GM23338 (cell line): ENCODE measurements around the gene CNST. TPM values are rescaled to one million over a fixed set of nuclear protein-coding genes. Genes with fewer than 3 reads are reported as not detected.

ENCODE experiments used
- ATAC-seq: fragments of 200-7000 bp; cut with Tn5 transposase; 3 replicates; pipeline ENCODE4 v1.9.1; 2020
- DNase-seq: peaks from one replicate; pipeline ENCODE4 v3.0.0-alpha.2; 2015; ENCODE audit warnings: low spot score
- H2AFZ ChIP-seq: fragments of 200-600 bp; sonication (generic); 2 replicates; pipeline ENCODE4 v1.8.0; 2016; ENCODE audit warnings: antibody characterized with exemption, mild to moderate bottlenecking, moderate library complexity
- H3F3A ChIP-seq: fragments of 200-600 bp; sonication (generic); replicated peaks from 2 replicates; pipeline ENCODE4 v1.8.0; 2017; ENCODE audit warnings: antibody characterized with exemption, mixed run types, low read depth
- H3K27ac ChIP-seq: fragments of 200-600 bp; sonication (generic); 2 replicates; pipeline ENCODE4 v1.6.1; 2016; ENCODE audit warnings: low read depth
- H3K27me3 ChIP-seq: fragments of 200-600 bp; sonication (generic); 2 replicates; pipeline ENCODE4 v1.8.0; 2016; ENCODE audit warnings: mild to moderate bottlenecking, mixed run types, moderate library complexity; ENCODE audit not compliant: insufficient read depth
- H3K36me3 ChIP-seq: fragments of 200-600 bp; sonication (generic); 2 replicates; pipeline ENCODE4 v1.8.0; 2016; ENCODE audit warnings: mild to moderate bottlenecking; ENCODE audit not compliant: insufficient read depth
- H3K4me1 ChIP-seq: fragments of 200-600 bp; sonication (generic); 2 replicates; pipeline ENCODE4 v1.8.0; 2016; ENCODE audit warnings: mild to moderate bottlenecking, moderate library complexity; ENCODE audit not compliant: insufficient read depth
- H3K4me2 ChIP-seq: fragments of 200-600 bp; sonication (generic); 2 replicates; pipeline ENCODE4 v1.7.1; 2017; ENCODE audit warnings: mixed run types
- H3K4me3 ChIP-seq: fragments of 200-600 bp; sonication (generic); 2 replicates; pipeline ENCODE4 v1.6.1; 2016; ENCODE audit warnings: mixed run types
- H3K79me2 ChIP-seq: fragments of 200-600 bp; sonication (generic); replicated peaks from 2 replicates; pipeline ENCODE4 v1.8.0; 2017; ENCODE audit warnings: mild to moderate bottlenecking; ENCODE audit not compliant: insufficient read depth
- H3K9me2 ChIP-seq: fragments of 200-600 bp; sonication (generic); 2 replicates; pipeline ENCODE4 v1.8.0; 2017; ENCODE audit not compliant: insufficient read depth
- H4K20me1 ChIP-seq: fragments of 200-600 bp; sonication (generic); replicated peaks from 2 replicates; pipeline ENCODE4 v1.8.0; 2017; ENCODE audit warnings: mild to moderate bottlenecking; ENCODE audit not compliant: insufficient read depth
- H3K27ac Mint-ChIP-seq: 2 replicates; pipeline ENCODE4 v1.8.0; 2020; ENCODE audit warnings: inconsistent platforms, mild to moderate bottlenecking, moderate library complexity, mixed read lengths
- H3K27me3 Mint-ChIP-seq: 3 replicates; pipeline ENCODE4 v1.8.0; 2022; ENCODE audit warnings: low read depth, mild to moderate bottlenecking, moderate library complexity, mixed read lengths, inconsistent platforms; ENCODE audit not compliant: insufficient read depth, poor library complexity
- H3K36me3 Mint-ChIP-seq: 3 replicates; pipeline ENCODE4 v1.8.0; 2021; ENCODE audit warnings: low read depth, mild to moderate bottlenecking, inconsistent platforms, moderate library complexity, mixed read lengths
- H3K4me1 Mint-ChIP-seq: 3 replicates; pipeline ENCODE4 v1.8.0; 2020; ENCODE audit warnings: mild to moderate bottlenecking, inconsistent platforms, mixed read lengths
- H3K4me3 Mint-ChIP-seq: 3 replicates; pipeline ENCODE4 v1.8.0; 2021; ENCODE audit warnings: moderate library complexity, mild to moderate bottlenecking, inconsistent platforms, mixed read lengths
- H3K9me3 Mint-ChIP-seq: 3 replicates; pipeline ENCODE4 v1.8.0; 2020; ENCODE audit warnings: moderate library complexity, mild to moderate bottlenecking, inconsistent platforms, mixed read lengths
- CREB1 ChIP-seq: fragments of 250-450 bp; sonication (Bioruptor Pico); IDR thresholded peaks from 2 replicates; pipeline ENCODE4 v1.5.0; 2020; ENCODE audit warnings: low read depth, mild to moderate bottlenecking, moderate library complexity
- EZH2 ChIP-seq: fragments of 200-600 bp; sonication (generic); IDR thresholded peaks from one replicate; pipeline ENCODE4 v1.8.0; 2017; ENCODE audit warnings: antibody characterized with exemption, mild to moderate bottlenecking, low read depth; ENCODE audit not compliant: unreplicated experiment
- EZH2phosphoT487 ChIP-seq: fragments of 200-600 bp; sonication (generic); IDR thresholded peaks from one replicate; pipeline ENCODE4 v1.8.1; 2018; ENCODE audit warnings: antibody characterized with exemption; ENCODE audit not compliant: unreplicated experiment
- JUNB ChIP-seq: IDR thresholded peaks from one replicate; pipeline ENCODE4 v1.6.1; 2016; ENCODE audit warnings: antibody characterized with exemption; ENCODE audit not compliant: unreplicated experiment
- NANOG ChIP-seq: IDR thresholded peaks from 2 replicates; pipeline ENCODE4 v1.6.1; 2016; ENCODE audit warnings: antibody characterized with exemption, borderline replicate concordance
- POLR2AphosphoS5 ChIP-seq: IDR thresholded peaks from 2 replicates; pipeline ENCODE4 v1.6.1; 2016; ENCODE audit warnings: antibody characterized with exemption, low read depth
- STAT1 ChIP-seq: IDR thresholded peaks from one replicate; pipeline ENCODE4 v1.6.1; 2016; ENCODE audit warnings: antibody characterized with exemption; ENCODE audit not compliant: unreplicated experiment
- ZNF331 ChIP-seq: fragments of 250-450 bp; sonication (Bioruptor Pico); IDR thresholded peaks from 2 replicates; pipeline ENCODE4 v1.5.0; 2020; ENCODE audit warnings: low read depth, mild to moderate bottlenecking, moderate library complexity
- polyA plus RNA-seq: library from polyadenylated mRNA; unstranded; fragments of >200 nt; fragmentation: Nextera tagmentation; extraction: Ambion mirVana; gene quantifications from 2 replicates; pipeline ENCODE4 v1.2.1, GENCODE V29; 2016
- total RNA-seq: library from RNA; depleted of rRNA; stranded (reverse); fragments of >200 nt; shearing (Covaris generic); gene quantifications from 2 replicates; pipeline ENCODE4 v1.2.3, GENCODE V29; 2014
- TF ChIP-seq, protein P1 (sequence below), 2 experiments: fragments of 200-600 bp in 1 of 2; sonication (generic) in 1 of 2; conservative IDR thresholded peaks; 2 replicates each; pipeline versions ENCODE4 v1.5.1 to v1.6.1; 2016 to 2017; ENCODE audit warnings: antibody characterized with exemption in 2 of 2, low read depth in 2 of 2, mild to moderate bottlenecking in 2 of 2, moderate library complexity in 1 of 2
- TF ChIP-seq, protein P2 (sequence below): IDR thresholded peaks from 2 replicates; pipeline ENCODE4 v1.6.1; 2016; ENCODE audit warnings: antibody characterized with exemption
- TF ChIP-seq, protein P3 (sequence below): IDR thresholded peaks from one replicate; pipeline ENCODE4 v1.6.1; 2018; ENCODE audit warnings: antibody characterized with exemption; ENCODE audit not compliant: unreplicated experiment

Gene CNST
- total and polyA plus RNA-seq, 2 experiments from 2014 or later, result 8.1 to 17.6 TPM

DNA sequence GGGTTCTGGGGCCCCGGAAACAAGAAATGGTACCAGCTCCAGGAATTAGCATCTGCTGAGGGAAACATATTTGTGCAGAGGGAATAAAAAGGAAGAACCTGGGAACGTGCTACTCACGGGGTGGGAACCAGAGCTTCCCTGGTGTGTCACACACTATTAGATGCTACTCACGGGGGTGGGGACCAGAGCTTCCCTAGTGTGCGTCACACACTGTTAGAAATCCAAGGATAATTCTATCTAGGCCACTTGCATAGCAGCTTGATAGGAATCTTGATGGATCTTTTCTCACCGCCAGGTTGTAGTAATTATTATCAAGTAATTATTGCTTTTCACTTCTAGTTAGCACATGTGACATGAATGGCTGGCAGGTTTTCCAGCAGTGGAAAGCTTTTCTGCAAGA, 103.4 kb downstream of the CNST start (continued):
- TF ChIP-seq, protein P1, sequence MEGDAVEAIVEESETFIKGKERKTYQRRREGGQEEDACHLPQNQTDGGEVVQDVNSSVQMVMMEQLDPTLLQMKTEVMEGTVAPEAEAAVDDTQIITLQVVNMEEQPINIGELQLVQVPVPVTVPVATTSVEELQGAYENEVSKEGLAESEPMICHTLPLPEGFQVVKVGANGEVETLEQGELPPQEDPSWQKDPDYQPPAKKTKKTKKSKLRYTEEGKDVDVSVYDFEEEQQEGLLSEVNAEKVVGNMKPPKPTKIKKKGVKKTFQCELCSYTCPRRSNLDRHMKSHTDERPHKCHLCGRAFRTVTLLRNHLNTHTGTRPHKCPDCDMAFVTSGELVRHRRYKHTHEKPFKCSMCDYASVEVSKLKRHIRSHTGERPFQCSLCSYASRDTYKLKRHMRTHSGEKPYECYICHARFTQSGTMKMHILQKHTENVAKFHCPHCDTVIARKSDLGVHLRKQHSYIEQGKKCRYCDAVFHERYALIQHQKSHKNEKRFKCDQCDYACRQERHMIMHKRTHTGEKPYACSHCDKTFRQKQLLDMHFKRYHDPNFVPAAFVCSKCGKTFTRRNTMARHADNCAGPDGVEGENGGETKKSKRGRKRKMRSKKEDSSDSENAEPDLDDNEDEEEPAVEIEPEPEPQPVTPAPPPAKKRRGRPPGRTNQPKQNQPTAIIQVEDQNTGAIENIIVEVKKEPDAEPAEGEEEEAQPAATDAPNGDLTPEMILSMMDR (conservative IDR thresholded peaks at IDR 0.05; ENCODE audit: low read depth in 2 of 2), result no peak
- TF ChIP-seq EZH2 (no peak), JUNB (no peak), EZH2phosphoT487 (no peak), STAT1 (no peak), NANOG (no peak)
- TF ChIP-seq, protein P2, sequence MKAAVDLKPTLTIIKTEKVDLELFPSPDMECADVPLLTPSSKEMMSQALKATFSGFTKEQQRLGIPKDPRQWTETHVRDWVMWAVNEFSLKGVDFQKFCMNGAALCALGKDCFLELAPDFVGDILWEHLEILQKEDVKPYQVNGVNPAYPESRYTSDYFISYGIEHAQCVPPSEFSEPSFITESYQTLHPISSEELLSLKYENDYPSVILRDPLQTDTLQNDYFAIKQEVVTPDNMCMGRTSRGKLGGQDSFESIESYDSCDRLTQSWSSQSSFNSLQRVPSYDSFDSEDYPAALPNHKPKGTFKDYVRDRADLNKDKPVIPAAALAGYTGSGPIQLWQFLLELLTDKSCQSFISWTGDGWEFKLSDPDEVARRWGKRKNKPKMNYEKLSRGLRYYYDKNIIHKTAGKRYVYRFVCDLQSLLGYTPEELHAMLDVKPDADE, result no peak

DNA sequence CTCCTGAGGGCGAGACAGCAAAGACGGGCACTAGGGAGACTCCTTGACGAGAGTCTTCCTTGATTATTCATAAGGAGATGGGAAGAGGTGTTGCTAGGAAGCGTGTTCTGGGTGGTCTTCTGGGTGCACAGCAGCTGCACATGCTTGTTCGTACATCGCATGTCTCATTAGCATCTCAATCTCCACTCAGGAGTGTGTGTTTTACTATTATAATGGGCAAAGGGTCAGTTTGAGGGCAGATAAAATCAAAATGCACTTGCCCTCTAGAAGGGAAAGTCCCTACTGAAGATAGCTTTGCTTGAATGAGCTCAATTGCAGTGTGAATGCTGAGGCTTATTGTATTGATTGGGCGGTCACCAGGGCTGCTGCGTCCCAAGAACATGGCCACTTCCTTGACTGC, 107.8 kb downstream of the CNST start:
- no peak overlapping the region for H3K27ac ChIP-seq
- no peaks in the 10 kb centered on the region for H3F3A ChIP-seq
- no peaks in the 10 kb centered on the region for H3K27me3 ChIP-seq
- no peaks in the 10 kb centered on the region for H3K27me3 Mint-ChIP-seq
- peak; percentile 74 for ATAC-seq
- 0 out of 2 replicates have a peak, but pooled peaks cover 8% of the 10 kb centered on the region for H3K4me1 ChIP-seq
- peaks cover 8% of the 10 kb centered on the region for H3K4me1 Mint-ChIP-seq
- no peaks in the 10 kb centered on the region for H3K79me2 ChIP-seq
- no peaks in the 10 kb centered on the region for H3K36me3 ChIP-seq
- no peaks in the 10 kb centered on the region for H4K20me1 ChIP-seq
- no peak overlapping the region for H3K4me2 ChIP-seq
- peak; percentile 32 for DNase-seq
- H3K36me3 Mint-ChIP-seq, result no peaks in the 10 kb centered on the region
- no peaks in the 10 kb centered on the region for H3K9me2 ChIP-seq
- H3K9me3 Mint-ChIP-seq, result no peaks in the 10 kb centered on the region
- H3K27ac Mint-ChIP-seq, result no peak overlapping the region
- H3K4me3 ChIP-seq, result no peak overlapping the region
- H3K4me3 Mint-ChIP-seq, result no peak overlapping the region
- H2AFZ ChIP-seq, result no peak overlapping the region
- TF ChIP-seq STAT1 (no peak), EZH2phosphoT487 (no peak), ZNF331 (CRISPR knock-in tag) (no peak), JUNB (no peak), EZH2 (no peak), CREB1 (CRISPR knock-in tag) (no peak), NANOG (no peak), POLR2AphosphoS5 (no peak)
- TF ChIP-seq, protein P1 (conservative IDR thresholded peaks at IDR 0.05; ENCODE audit: low read depth in 2 of 2), result no peak
- TF ChIP-seq, protein P3, sequence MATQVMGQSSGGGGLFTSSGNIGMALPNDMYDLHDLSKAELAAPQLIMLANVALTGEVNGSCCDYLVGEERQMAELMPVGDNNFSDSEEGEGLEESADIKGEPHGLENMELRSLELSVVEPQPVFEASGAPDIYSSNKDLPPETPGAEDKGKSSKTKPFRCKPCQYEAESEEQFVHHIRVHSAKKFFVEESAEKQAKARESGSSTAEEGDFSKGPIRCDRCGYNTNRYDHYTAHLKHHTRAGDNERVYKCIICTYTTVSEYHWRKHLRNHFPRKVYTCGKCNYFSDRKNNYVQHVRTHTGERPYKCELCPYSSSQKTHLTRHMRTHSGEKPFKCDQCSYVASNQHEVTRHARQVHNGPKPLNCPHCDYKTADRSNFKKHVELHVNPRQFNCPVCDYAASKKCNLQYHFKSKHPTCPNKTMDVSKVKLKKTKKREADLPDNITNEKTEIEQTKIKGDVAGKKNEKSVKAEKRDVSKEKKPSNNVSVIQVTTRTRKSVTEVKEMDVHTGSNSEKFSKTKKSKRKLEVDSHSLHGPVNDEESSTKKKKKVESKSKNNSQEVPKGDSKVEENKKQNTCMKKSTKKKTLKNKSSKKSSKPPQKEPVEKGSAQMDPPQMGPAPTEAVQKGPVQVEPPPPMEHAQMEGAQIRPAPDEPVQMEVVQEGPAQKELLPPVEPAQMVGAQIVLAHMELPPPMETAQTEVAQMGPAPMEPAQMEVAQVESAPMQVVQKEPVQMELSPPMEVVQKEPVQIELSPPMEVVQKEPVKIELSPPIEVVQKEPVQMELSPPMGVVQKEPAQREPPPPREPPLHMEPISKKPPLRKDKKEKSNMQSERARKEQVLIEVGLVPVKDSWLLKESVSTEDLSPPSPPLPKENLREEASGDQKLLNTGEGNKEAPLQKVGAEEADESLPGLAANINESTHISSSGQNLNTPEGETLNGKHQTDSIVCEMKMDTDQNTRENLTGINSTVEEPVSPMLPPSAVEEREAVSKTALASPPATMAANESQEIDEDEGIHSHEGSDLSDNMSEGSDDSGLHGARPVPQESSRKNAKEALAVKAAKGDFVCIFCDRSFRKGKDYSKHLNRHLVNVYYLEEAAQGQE, result no peak
- TF ChIP-seq, protein P2, result no peak
